B cell (primary cell): ENCODE measurements around the gene PITHD1.

Experiments
- CTCF ChIP-seq: fragments of 200-600 bp; IDR thresholded peaks from one replicate; pipeline ENCODE4 v1.8.0; 2022; ENCODE audit warnings: antibody characterized with exemption, mild to moderate bottlenecking
- EZH2 ChIP-seq: IDR thresholded peaks from 2 replicates; pipeline ENCODE4 v1.6.1; 2012; ENCODE audit warnings: borderline replicate concordance, low read depth, mild to moderate bottlenecking, moderate library complexity, low read length; ENCODE audit not compliant: insufficient read depth, poor library complexity, severe bottlenecking

- no peak for TF ChIP-seq CTCF
- no peak for TF ChIP-seq EZH2
Measured at GRCh38 chr1:23824711-23825075, 46.5 kb downstream of the PITHD1 start.
